Kidney (tissue), 14 donors: ENCODE results near the gene EVI5. TPM values are rescaled to one million over a fixed set of nuclear protein-coding genes. Genes with fewer than 3 reads are reported as not detected.

Experiments used
- DNase-seq, 5 donors: peaks; one replicate each; pipeline ENCODE4 v3.0.0-alpha.2; 2013 to 2020
- FAIRE-seq: peaks from 2 replicates; lab custom pipeline; 2012; peaks lifted over from hg19 to GRCh38; lab: Jason Lieb, UNC
- H3K27ac ChIP-seq, 2 donors: one replicate each; pipeline ENCODE4 v1.7.0; 2013; ENCODE audit warnings: low read depth in 2 of 2, low read length in 2 of 2, inconsistent platforms in 1 of 2
- H3K27me3 ChIP-seq: one replicate; pipeline ENCODE4 v1.7.1; 2013; ENCODE audit warnings: low read length, inconsistent platforms; ENCODE audit not compliant: control insufficient read depth, insufficient read depth
- H3K36me3 ChIP-seq, 3 donors: one replicate each; pipeline versions ENCODE4 v1.7.0 to v1.7.1; 2013; ENCODE audit warnings: low read length in 3 of 3, control low read depth in 1 of 3, inconsistent platforms in 1 of 3; ENCODE audit not compliant: insufficient read depth in 3 of 3, control insufficient read depth in 2 of 3
- H3K4me1 ChIP-seq, 3 donors: one replicate each; pipeline versions ENCODE4 v1.7.0 to v1.7.1; 2013; ENCODE audit warnings: low read length in 3 of 3, inconsistent platforms in 1 of 3, low read depth in 1 of 3; ENCODE audit not compliant: control insufficient read depth in 2 of 3, insufficient read depth in 2 of 3
- H3K4me3 ChIP-seq, 3 donors: one replicate each; pipeline versions ENCODE4 v1.7.0 to v1.8.1; 2013; ENCODE audit warnings: low read length in 3 of 3, control low read depth in 1 of 3, inconsistent platforms in 1 of 3
- H3K9ac ChIP-seq, 3 donors: one replicate each; pipeline versions ENCODE4 v1.7.0 to v1.7.1; 2013; ENCODE audit warnings: low read length in 3 of 3, control low read depth in 1 of 3, inconsistent platforms in 1 of 3
- H3K9me3 ChIP-seq, 3 donors: one replicate each; pipeline versions ENCODE4 v1.7.0 to v1.7.1; 2013; ENCODE audit warnings: low read length in 3 of 3, control low read depth in 1 of 3, inconsistent platforms in 1 of 3; ENCODE audit not compliant: control insufficient read depth in 2 of 3, insufficient read depth in 1 of 3
- CTCF ChIP-seq: IDR thresholded peaks from 3 replicates; pipeline ENCODE4 v1.5.1; 2012; ENCODE audit warnings: mild to moderate bottlenecking, moderate library complexity, borderline replicate concordance; ENCODE audit not compliant: insufficient read depth; ENCODE audit errors: extremely low read depth
- intact Hi-C: fragments of 100-400 bp; cut with DNase I; formaldehyde crosslinking; loops from one replicate; pipeline ENCODE4 v1.11.1; 2022
- polyA plus RNA-seq: library from polyadenylated mRNA; stranded (reverse); fragments of 350-450 nt; fragmentation: Illumina TruSeq; extraction: RNeasy Lipid Tissue Mini Kit (QIAGEN cat#74804); gene quantifications from one replicate; pipeline ENCODE4 v1.2.3, GENCODE V29; 2014; ENCODE audit warnings: low read depth, low replicate concordance; ENCODE audit not compliant: insufficient read depth
- total RNA-seq: library from RNA; stranded (reverse); fragmentation: NEBNext Ultra II Directional; extraction: Animal tissue kit (Norgen Biotek cat#: 25700); gene quantifications from one replicate; pipeline ENCODE4 v1.2.1, GENCODE V29; 2021
- donor health status: control.
- donor health status: control.
- donor health status: control.
- donor health status: control.
- donor health status: control.
- donor health status: DM: yes; HTN: yes; CAD: no.
- donor health status: Normal renal cell carcinoma (clear cell type).

EVI5 gene
- total and polyA plus RNA-seq, 2 donors from 2014 or later = 3.6 to 36.5 TPM

- no peak for TF ChIP-seq CTCF
- Histone ChIP-seq H3K9me3 (peaks cover 0 to 4% (median 0%) of the 10 kb centered on the region in 3 donors), H3K27me3 (no peaks in the 10 kb centered on the region), H3K4me3 (no peak overlapping the region), H3K27ac (no peak overlapping the region), H3K4me1 (no peaks in the 10 kb centered on the region), H3K36me3 (no peaks in the 10 kb centered on the region), H3K9ac (no peak overlapping the region)
- FAIRE-seq = no peak
- intact Hi-C loops = no loop called here
- no peak for DNase-seq
Observed at GRCh38 chr1:92755541-92756461, 29.1 kb downstream of the EVI5 start.

- no peak overlapping the region for H3K4me3 ChIP-seq
- H3K9me3 ChIP-seq = peaks cover 0 to 4% (median 0%) of the 10 kb centered on the region in 3 donors
- TF ChIP-seq CTCF = no peak
- no peak overlapping the region for H3K27ac ChIP-seq
- H3K4me1 ChIP-seq = no peaks in the 10 kb centered on the region
- no peaks in the 10 kb centered on the region for H3K36me3 ChIP-seq
- DNase-seq (no peak), FAIRE-seq (no peak)
- H3K9ac ChIP-seq = no peak overlapping the region
- H3K27me3 ChIP-seq = no peaks in the 10 kb centered on the region
- intact Hi-C loops = no loop called here
Observed at GRCh38 chr1:92754719-92755050, 30.2 kb downstream of the EVI5 start.

GRCh38 chr1:92754000-92754718 lies 30.7 kb downstream of the EVI5 start:
- peaks cover 0 to 4% (median 0%) of the 10 kb centered on the region in 3 donors for H3K9me3 ChIP-seq
- H3K9ac ChIP-seq = no peak overlapping the region
- H3K27ac ChIP-seq = no peak overlapping the region
- H3K36me3 ChIP-seq = no peaks in the 10 kb centered on the region
- H3K27me3 ChIP-seq = no peaks in the 10 kb centered on the region
- DNase-seq = no peak
- H3K4me1 ChIP-seq = no peaks in the 10 kb centered on the region
- no peak overlapping the region for H3K4me3 ChIP-seq
- no peak for FAIRE-seq
- intact Hi-C loops = no loop called here
- no peak for TF ChIP-seq CTCF
